PC-3 (cell line): ENCODE results near the gene UTP14C. TPM values are rescaled to one million over a fixed set of nuclear protein-coding genes. Genes with fewer than 3 reads are reported as not detected.

Experiments used
- ATAC-seq: fragments of 200-7000 bp; cut with Tn5 transposase; 2 replicates; pipeline ENCODE4 v1.9.1; 2020; ENCODE audit warnings: mild to moderate bottlenecking, moderate library complexity
- BruUV-seq: library from RNA; stranded (reverse); fragments of 400-500 nt; replicated peaks from 2 replicates; lab custom pipeline; 2021; lab: Mats Ljungman, UMichigan
- CTCF ChIA-PET: fragments of 300-600 bp; sonication (Branson Sonifier 250); formaldehyde crosslinking; loops from one replicate; lab custom pipeline; 2022; ENCODE audit warnings: antibody characterized with exemption; lab: Charles Lee
- POLR2A ChIA-PET: fragments of 300-600 bp; sonication (Branson Sonifier 250); formaldehyde crosslinking; loops from one replicate; lab custom pipeline; 2022; ENCODE audit warnings: antibody characterized with exemption; ENCODE audit not compliant: unreplicated experiment; lab: Charles Lee
- DNase-seq: peaks from one replicate; pipeline ENCODE4 v3.0.0-alpha.2; 2015
- H2AFZ ChIP-seq: fragments of 300-600 bp; sonication (generic); 2 replicates; pipeline ENCODE4 v1.6.0; 2016; ENCODE audit warnings: antibody characterized with exemption, low read length
- H3F3A ChIP-seq: fragments of 300-600 bp; sonication (generic); one replicate; pipeline ENCODE4 v1.6.0; 2017; ENCODE audit warnings: antibody characterized with exemption, low read length, control low read depth, mild to moderate bottlenecking; ENCODE audit not compliant: unreplicated experiment
- H3K27ac ChIP-seq: fragments of 300-600 bp; sonication (generic); 2 replicates; pipeline ENCODE4 v1.5.1; 2016; ENCODE audit warnings: mild to moderate bottlenecking, low read length
- H3K27me3 ChIP-seq: fragments of 300-600 bp; sonication (generic); 2 replicates; pipeline ENCODE4 v1.6.1; 2016; ENCODE audit warnings: low read length, mixed read lengths
- H3K36me3 ChIP-seq: fragments of 300-600 bp; sonication (generic); 2 replicates; pipeline ENCODE4 v1.6.1; 2016; ENCODE audit warnings: low read depth, mixed run types, low read length, mixed read lengths
- H3K4me1 ChIP-seq: fragments of 300-600 bp; sonication (generic); 2 replicates; pipeline ENCODE4 v1.5.1; 2016; ENCODE audit warnings: low read length; ENCODE audit not compliant: insufficient read depth
- H3K4me2 ChIP-seq: fragments of 300-600 bp; sonication (generic); 2 replicates; pipeline ENCODE4 v1.6.0; 2016; ENCODE audit warnings: low read length
- H3K4me3 ChIP-seq: fragments of 300-600 bp; sonication (generic); 2 replicates; pipeline ENCODE4 v1.5.1; 2016; ENCODE audit warnings: mild to moderate bottlenecking, low read length, mixed read lengths
- H3K79me2 ChIP-seq: fragments of 300-600 bp; sonication (generic); 2 replicates; pipeline ENCODE4 v1.6.1; 2017; ENCODE audit warnings: low read length, mixed read lengths
- H3K9ac ChIP-seq: fragments of 300-600 bp; sonication (generic); 2 replicates; pipeline ENCODE4 v1.6.0; 2016; ENCODE audit warnings: mild to moderate bottlenecking, low read length
- H3K9me2 ChIP-seq: fragments of 300-600 bp; sonication (generic); replicated peaks from 2 replicates; pipeline ENCODE4 v1.6.1; 2016; ENCODE audit warnings: mixed run types, low read length, mixed read lengths
- H3K9me3 ChIP-seq: fragments of 300-600 bp; sonication (generic); 2 replicates; pipeline ENCODE4 v1.6.1; 2016; ENCODE audit warnings: low read length, mixed read lengths
- H4K20me1 ChIP-seq: fragments of 300-600 bp; sonication (generic); 2 replicates; pipeline ENCODE4 v1.6.1; 2016; ENCODE audit warnings: low read length, mixed read lengths
- EZH2 ChIP-seq: fragments of 300-600 bp; sonication (generic); IDR thresholded peaks from one replicate; pipeline ENCODE4 v1.6.1; 2017; ENCODE audit warnings: antibody characterized with exemption, mild to moderate bottlenecking, low read length; ENCODE audit not compliant: unreplicated experiment
- EZH2phosphoT487 ChIP-seq: fragments of 300-600 bp; sonication (generic); IDR thresholded peaks from 2 replicates; pipeline ENCODE4 v1.6.1; 2018; ENCODE audit warnings: mild to moderate bottlenecking, antibody characterized with exemption, low read length, borderline replicate concordance
- intact Hi-C: fragments of 100-400 bp; cut with micrococcal nuclease; formaldehyde crosslinking; loops from 2 replicates; pipeline ENCODE4 v1.9.0; 2023
- total RNA-seq: library from RNA; depleted of rRNA; stranded (reverse); fragments of >200 nt; gene quantifications from 2 replicates; pipeline ENCODE4 v1.2.3, GENCODE V29; 2014
- TF ChIP-seq, protein P1 (sequence below): fragments of 300-600 bp; sonication (generic); conservative IDR thresholded peaks from 2 replicates; pipeline ENCODE4 v1.5.1; 2017; ENCODE audit warnings: antibody characterized with exemption, low read depth, mild to moderate bottlenecking, low read length

Gene UTP14C
- total RNA-seq, 1 experiment from 2014 or later, result 5.0 TPM

- Histone ChIP-seq H3K27ac (no peak overlapping the region), H3K36me3 (0 out of 2 replicates have a peak, but pooled peaks cover 7% of the 10 kb centered on the region), H2AFZ (no peak overlapping the region), H3K4me2 (no peak overlapping the region), H3K9me3 (no peaks in the 10 kb centered on the region), H3K79me2 (no peaks in the 10 kb centered on the region), H3K4me1 (no peaks in the 10 kb centered on the region), H3K9ac (no peak overlapping the region), H3K27me3 (no peaks in the 10 kb centered on the region), H3K4me3 (no peak overlapping the region), H4K20me1 (no peaks in the 10 kb centered on the region), H3F3A (no peaks in the 10 kb centered on the region), H3K9me2 (no peaks in the 10 kb centered on the region)
- intact Hi-C loops, result no loop called here
- ChIA-PET CTCF (no interaction called here), POLR2A (no interaction called here)
- DNase-seq (no peak), ATAC-seq (no peak)
- no TSS peak for BruUV-seq
- TF ChIP-seq EZH2 (no peak), EZH2phosphoT487 (no peak)
- TF ChIP-seq, protein P1, sequence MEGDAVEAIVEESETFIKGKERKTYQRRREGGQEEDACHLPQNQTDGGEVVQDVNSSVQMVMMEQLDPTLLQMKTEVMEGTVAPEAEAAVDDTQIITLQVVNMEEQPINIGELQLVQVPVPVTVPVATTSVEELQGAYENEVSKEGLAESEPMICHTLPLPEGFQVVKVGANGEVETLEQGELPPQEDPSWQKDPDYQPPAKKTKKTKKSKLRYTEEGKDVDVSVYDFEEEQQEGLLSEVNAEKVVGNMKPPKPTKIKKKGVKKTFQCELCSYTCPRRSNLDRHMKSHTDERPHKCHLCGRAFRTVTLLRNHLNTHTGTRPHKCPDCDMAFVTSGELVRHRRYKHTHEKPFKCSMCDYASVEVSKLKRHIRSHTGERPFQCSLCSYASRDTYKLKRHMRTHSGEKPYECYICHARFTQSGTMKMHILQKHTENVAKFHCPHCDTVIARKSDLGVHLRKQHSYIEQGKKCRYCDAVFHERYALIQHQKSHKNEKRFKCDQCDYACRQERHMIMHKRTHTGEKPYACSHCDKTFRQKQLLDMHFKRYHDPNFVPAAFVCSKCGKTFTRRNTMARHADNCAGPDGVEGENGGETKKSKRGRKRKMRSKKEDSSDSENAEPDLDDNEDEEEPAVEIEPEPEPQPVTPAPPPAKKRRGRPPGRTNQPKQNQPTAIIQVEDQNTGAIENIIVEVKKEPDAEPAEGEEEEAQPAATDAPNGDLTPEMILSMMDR, result no peak
Measured at GRCh38 chr13:52033039-52033438, 8.5 kb downstream of the UTP14C start.

- H2AFZ ChIP-seq, result no peak overlapping the region
- no TSS peak for BruUV-seq
- no peaks in the 10 kb centered on the region for H3K27me3 ChIP-seq
- intact Hi-C loops, result no loop called here
- H3K9me2 ChIP-seq, result no peaks in the 10 kb centered on the region
- H3K4me3 ChIP-seq, result no peak overlapping the region
- peak; percentile 33 for ATAC-seq
- no peak overlapping the region for H3K27ac ChIP-seq
- TF ChIP-seq EZH2phosphoT487 (no peak), EZH2 (no peak)
- TF ChIP-seq, protein P1, result no peak
- H3K9me3 ChIP-seq, result no peaks in the 10 kb centered on the region
- no peak for DNase-seq
- no peaks in the 10 kb centered on the region for H3K79me2 ChIP-seq
- no peak overlapping the region for H3K4me2 ChIP-seq
- H3F3A ChIP-seq, result no peaks in the 10 kb centered on the region
- no peaks in the 10 kb centered on the region for H4K20me1 ChIP-seq
- ChIA-PET CTCF (no interaction called here), POLR2A (no interaction called here)
- H3K36me3 ChIP-seq, result no peaks in the 10 kb centered on the region
- no peak overlapping the region for H3K9ac ChIP-seq
- H3K4me1 ChIP-seq, result no peaks in the 10 kb centered on the region
Measured at GRCh38 chr13:52034616-52035226, 10.2 kb downstream of the UTP14C start.

DNA sequence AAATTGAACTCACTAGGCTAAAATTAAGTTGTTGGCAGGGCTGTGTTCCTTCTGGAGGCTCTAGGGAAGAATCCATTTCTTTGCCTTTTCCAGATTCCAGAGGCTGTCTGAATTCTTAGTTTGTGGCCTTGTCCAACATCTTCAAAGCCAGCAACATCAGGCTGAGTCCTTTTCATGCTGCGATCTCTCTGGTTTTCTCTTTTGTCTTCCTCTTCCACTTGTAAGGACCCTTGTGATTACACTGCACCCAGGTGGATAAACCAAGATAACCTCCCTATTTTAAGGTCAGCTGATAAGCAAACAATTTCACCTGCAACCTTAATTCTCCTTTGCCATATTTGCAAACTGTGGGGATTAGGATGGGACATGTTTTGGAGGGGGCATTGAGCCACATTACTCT lies 11.5 kb downstream of the UTP14C start:
- no peaks in the 10 kb centered on the region for H3K27me3 ChIP-seq
- no peaks in the 10 kb centered on the region for H3K4me1 ChIP-seq
- ChIA-PET POLR2A (no interaction called here), CTCF (interaction anchor here (0.6 kb wide), 1 partner anchor 37 kb away, joined by 3 read pairs; no protein-coding TSS in a partner anchor)
- no TSS peak for BruUV-seq
- H3K36me3 ChIP-seq, result no peaks in the 10 kb centered on the region
- H3K4me2 ChIP-seq, result no peak overlapping the region
- no peak overlapping the region for H3K27ac ChIP-seq
- no peak for DNase-seq
- no peaks in the 10 kb centered on the region for H3F3A ChIP-seq
- ATAC-seq, result no peak
- no peak for TF ChIP-seq EZH2
- TF ChIP-seq, protein P1, result no peak
- TF ChIP-seq EZH2phosphoT487, result no peak
- H3K79me2 ChIP-seq, result no peaks in the 10 kb centered on the region
- intact Hi-C loops, result no loop called here
- H2AFZ ChIP-seq, result no peak overlapping the region
- no peaks in the 10 kb centered on the region for H4K20me1 ChIP-seq
- no peak overlapping the region for H3K4me3 ChIP-seq
- H3K9ac ChIP-seq, result no peak overlapping the region
- no peaks in the 10 kb centered on the region for H3K9me2 ChIP-seq
- H3K9me3 ChIP-seq, result no peaks in the 10 kb centered on the region
